ENCODE data around the gene NXPE3. TPM values are rescaled to one million over a fixed set of nuclear protein-coding genes. Genes with fewer than 3 reads are reported as not detected.

NXPE3 gene
- total and polyA plus RNA-seq, 12 donors = 7.6 to 50.3 (median 33.8) TPM

- ATAC-seq (peak; percentile 17 to 65 (median 42)), DNase-seq (peak; percentile 24 to 59)
- peaks cover 0 to 33% (median 29%) of the 10 kb centered on the region in 9 donors for H3K36me3 ChIP-seq
- no peaks in the 10 kb centered on the region for H3K9me3 ChIP-seq
- WGBS, 2 donors = 0% methylated on average over 57 to 67 of the region's 67 CpGs
- peak overlapping the region; percentile 97 to 100 (median 99) for H3K27ac ChIP-seq
- H3K4me1 ChIP-seq = peaks cover 0 to 54% (median 14%) of the 10 kb centered on the region in 9 donors
- no peaks in the 10 kb centered on the region for H3K27me3 ChIP-seq
- intact Hi-C loops (cut with DNase I) = loop anchor here in 6 of 10 donors (1.0 to 5.0 kb wide), 3 partner anchors 20 to 37 kb away; no protein-coding TSS in a partner anchor
- peak overlapping the region; percentile 58 to 97 (median 90) for H3K4me3 ChIP-seq
- TF ChIP-seq CTCF (IDR thresholded peaks at IDR 0.05) = peak in 5 of 9 donors; percentile 10 to 39 (median 18)
Observed at GRCh38 chr3:101849714-101850245, 70.8 kb downstream of the NXPE3 start.

GRCh38 chr3:101850246-101851051 is 71.4 kb downstream of the NXPE3 start:
- no peak for ATAC-seq

GRCh38 chr3:101851072-101851770 is 72.2 kb downstream of the NXPE3 start:
- intact Hi-C loops (cut with DNase I) = loop anchor here in 3 of 10 donors (5.0 kb wide), 1 partner anchor 39 kb away; no protein-coding TSS in a partner anchor
- Histone ChIP-seq H3K36me3 (peaks cover 0 to 47% (median 43%) of the 10 kb centered on the region in 9 donors), H3K4me3 (peak overlapping the region; percentile 58 to 97 (median 90)), H3K9me3 (no peaks in the 10 kb centered on the region), H3K4me1 (peaks cover 0 to 62% (median 14%) of the 10 kb centered on the region in 9 donors), H3K27me3 (no peaks in the 10 kb centered on the region), H3K27ac (peak overlapping the region; percentile 97 to 100 (median 99))
- 34 to 41% methylated on average over 5 of the region's 5 CpGs for WGBS, 2 donors
- ATAC-seq (peak in 1 of 8 donors; percentile 6), DNase-seq (no peak)
- TF ChIP-seq CTCF (IDR thresholded peaks at IDR 0.05) = no peak

More at GRCh38 chr3:101850246-101851051, 71.4 kb downstream of the NXPE3 start:
- intact Hi-C loops (cut with DNase I) = loop anchor here in 3 of 10 donors (5.0 kb wide), 1 partner anchor 38 kb away; no protein-coding TSS in a partner anchor
- H3K27me3 ChIP-seq = no peaks in the 10 kb centered on the region
- peak overlapping the region; percentile 58 to 97 (median 90) for H3K4me3 ChIP-seq
- no peak for DNase-seq
- WGBS, 2 donors = 1 to 2% methylated on average over 19 of the region's 19 CpGs
- H3K27ac ChIP-seq = peak overlapping the region; percentile 97 to 100 (median 99)
- no peaks in the 10 kb centered on the region for H3K9me3 ChIP-seq
- H3K4me1 ChIP-seq = peaks cover 0 to 61% (median 14%) of the 10 kb centered on the region in 9 donors
- TF ChIP-seq CTCF (IDR thresholded peaks at IDR 0.05) = no peak
- H3K36me3 ChIP-seq = peaks cover 0 to 39% (median 36%) of the 10 kb centered on the region in 9 donors

Data from heart right ventricle (tissue), 16 donors.